Measurements from ENCODE around the gene UNC5A.

The UNC5A gene

DNA sequence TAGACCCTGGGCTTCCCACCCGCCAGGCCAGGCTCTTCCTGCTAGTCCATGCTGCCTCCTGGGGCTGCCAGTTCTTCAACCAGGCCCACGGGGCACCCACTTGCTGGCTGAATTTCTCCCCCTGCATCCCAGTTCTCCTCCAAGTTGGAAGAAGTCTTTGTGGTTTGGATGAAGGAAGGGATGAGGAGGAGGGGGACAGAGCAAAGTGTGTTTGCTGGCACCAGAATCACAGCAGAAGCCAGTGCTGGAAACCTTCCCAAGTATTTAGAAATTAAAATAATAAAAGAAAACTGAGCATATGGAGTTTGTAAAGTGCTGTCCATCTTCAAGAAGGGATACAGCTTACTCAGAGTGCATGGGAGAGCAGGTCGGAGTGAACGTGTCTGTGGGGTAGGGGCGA is 19.4 kb upstream of the UNC5A start:
- Mint-ChIP-seq H3K4me3 (no peak overlapping the region), H3K27me3 (peaks cover 39% of the 10 kb centered on the region), H3K36me3 (ENCODE audit: low read depth) (no peaks in the 10 kb centered on the region), H3K27ac (no peak overlapping the region), H3K9me3 (no peaks in the 10 kb centered on the region), H3K4me1 (ENCODE audit: low read depth) (no peaks in the 10 kb centered on the region)

DNA sequence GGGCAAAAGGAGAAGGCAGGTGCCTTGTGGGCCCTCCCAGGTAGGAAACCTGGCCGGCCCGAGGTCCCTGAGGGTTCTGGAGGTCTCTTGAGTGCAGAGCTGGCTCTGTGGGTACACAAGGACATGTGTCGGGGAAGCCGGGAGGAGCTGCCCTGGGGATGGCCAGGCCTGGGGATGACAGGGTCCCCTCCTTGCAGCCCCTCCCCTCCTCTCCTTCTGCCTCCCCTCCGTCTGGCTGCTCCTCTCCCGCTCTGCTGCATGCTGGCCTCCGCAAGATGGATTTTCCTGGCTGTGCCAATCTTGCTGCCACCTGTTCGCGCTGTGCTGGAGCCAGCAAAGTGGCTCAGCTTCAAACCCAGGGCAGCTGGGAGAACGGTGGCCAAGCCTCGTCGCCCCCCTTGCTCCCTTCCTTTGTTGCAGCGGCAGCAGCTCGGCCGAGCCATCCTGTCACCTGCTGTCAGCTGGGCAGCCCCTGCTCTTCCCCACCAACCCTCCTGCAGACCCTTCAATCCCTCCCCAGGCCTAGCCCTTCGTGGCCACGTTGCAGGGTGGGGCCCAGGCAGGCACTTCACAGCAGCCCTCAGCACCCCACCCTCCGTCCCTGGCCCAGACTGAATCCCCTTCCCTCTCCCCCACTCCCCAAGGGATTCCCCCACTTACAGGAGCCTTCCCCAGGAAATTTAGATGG is 17.6 kb upstream of the UNC5A start:
- H3K9me3 Mint-ChIP-seq, result no peaks in the 10 kb centered on the region
- H3K27ac Mint-ChIP-seq, result no peak overlapping the region
- no peaks in the 10 kb centered on the region for H3K4me1 Mint-ChIP-seq (ENCODE audit: low read depth)
- H3K36me3 Mint-ChIP-seq (ENCODE audit: low read depth), result no peaks in the 10 kb centered on the region
- H3K4me3 Mint-ChIP-seq, result no peak overlapping the region
- peaks cover 45% of the 10 kb centered on the region for H3K27me3 Mint-ChIP-seq

DNA sequence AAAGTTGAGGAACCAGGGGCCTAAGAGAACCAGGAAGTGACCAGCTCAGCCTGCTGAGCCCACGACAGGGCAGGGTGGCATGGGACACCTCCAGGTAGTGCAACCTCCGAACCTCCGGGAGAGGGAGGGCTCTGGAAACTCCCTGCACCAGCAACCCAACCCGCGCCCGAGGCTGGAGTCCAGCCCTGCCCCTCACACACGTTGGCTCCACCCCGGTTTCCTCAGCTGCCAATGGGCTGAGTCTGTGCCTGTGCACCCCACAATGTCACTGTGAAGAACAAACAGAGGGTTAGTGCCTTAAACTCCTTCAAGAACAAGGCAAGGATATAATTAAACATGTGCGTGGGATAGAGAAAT is 17.0 kb upstream of the UNC5A start:
- peaks cover 41% of the 10 kb centered on the region for H3K27me3 Mint-ChIP-seq
- no peaks in the 10 kb centered on the region for H3K36me3 Mint-ChIP-seq (ENCODE audit: low read depth)
- H3K9me3 Mint-ChIP-seq, result no peaks in the 10 kb centered on the region
- H3K4me1 Mint-ChIP-seq (ENCODE audit: low read depth), result no peaks in the 10 kb centered on the region
- no peak overlapping the region for H3K4me3 Mint-ChIP-seq
- no peak overlapping the region for H3K27ac Mint-ChIP-seq

DNA sequence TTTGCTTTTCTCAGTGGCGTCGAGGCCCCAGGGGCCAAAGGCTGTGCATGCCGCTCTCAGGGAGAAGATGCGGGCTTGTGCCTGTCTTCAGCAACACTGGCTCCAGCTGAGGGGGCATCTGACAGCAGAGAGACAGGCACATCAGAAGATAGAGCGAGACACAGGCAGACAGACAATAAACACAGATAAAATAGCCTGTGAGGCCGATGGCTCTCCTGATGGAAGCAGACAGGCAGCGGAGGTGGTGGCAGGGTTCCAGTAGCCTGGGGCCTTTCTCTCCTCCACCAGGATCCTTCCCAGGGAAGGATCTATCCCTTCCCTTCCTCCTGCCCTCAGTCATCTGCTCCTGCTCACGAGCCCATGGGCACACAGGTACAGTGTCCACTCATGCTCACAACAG is 16.6 kb upstream of the UNC5A start:
- Mint-ChIP-seq H3K4me1 (ENCODE audit: low read depth) (no peaks in the 10 kb centered on the region), H3K36me3 (ENCODE audit: low read depth) (no peaks in the 10 kb centered on the region), H3K4me3 (no peak overlapping the region), H3K9me3 (no peaks in the 10 kb centered on the region), H3K27ac (no peak overlapping the region), H3K27me3 (peaks cover 38% of the 10 kb centered on the region)

DNA sequence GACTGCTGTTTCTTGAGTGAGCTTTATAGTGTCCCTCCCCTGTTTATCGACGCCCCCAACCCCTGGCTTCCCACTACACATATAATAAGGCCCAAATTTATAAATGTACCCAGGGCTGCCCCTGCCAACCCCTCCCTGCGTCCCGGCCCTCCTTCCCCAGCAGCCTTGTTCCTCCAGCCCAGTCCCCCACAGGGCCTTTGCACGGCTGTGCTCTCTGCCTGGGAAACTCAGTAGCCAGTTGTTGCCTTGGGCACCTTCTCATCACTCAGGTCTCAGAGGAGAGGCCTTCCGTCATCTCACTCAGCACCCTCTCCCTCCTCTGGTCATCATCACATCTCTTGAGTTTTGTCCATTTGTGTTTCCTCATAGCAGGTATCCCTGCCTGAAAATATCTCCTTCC is 15.8 kb upstream of the UNC5A start:
- no peaks in the 10 kb centered on the region for H3K9me3 Mint-ChIP-seq
- H3K27ac Mint-ChIP-seq, result no peak overlapping the region
- H3K27me3 Mint-ChIP-seq, result peaks cover 31% of the 10 kb centered on the region
- no peak overlapping the region for H3K4me3 Mint-ChIP-seq
- H3K36me3 Mint-ChIP-seq (ENCODE audit: low read depth), result no peaks in the 10 kb centered on the region
- no peaks in the 10 kb centered on the region for H3K4me1 Mint-ChIP-seq (ENCODE audit: low read depth)

DNA sequence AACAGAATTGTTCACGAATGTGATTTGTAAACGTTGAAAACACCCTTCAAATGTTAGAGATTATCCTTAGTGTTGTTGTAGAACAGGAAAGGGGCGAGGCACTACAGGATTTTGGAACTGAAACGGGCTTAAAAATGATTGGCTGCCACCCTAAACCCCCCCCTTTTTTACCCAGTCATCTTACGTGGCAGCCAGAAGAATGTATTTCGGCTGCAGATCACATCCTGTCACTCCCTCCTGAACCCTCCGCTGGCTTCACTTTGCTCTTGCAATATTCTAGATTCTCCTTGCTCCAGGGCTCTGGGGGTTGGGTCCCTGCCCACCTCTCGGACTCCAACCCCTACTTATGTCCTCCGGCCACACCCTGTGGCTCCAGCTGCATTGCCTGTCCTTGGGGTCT is 13.9 kb upstream of the UNC5A start:
- H3K27me3 Mint-ChIP-seq, result peaks cover 26% of the 10 kb centered on the region
- H3K9me3 Mint-ChIP-seq, result no peaks in the 10 kb centered on the region
- H3K4me1 Mint-ChIP-seq (ENCODE audit: low read depth), result no peaks in the 10 kb centered on the region
- no peaks in the 10 kb centered on the region for H3K36me3 Mint-ChIP-seq (ENCODE audit: low read depth)
- no peak overlapping the region for H3K4me3 Mint-ChIP-seq
- no peak overlapping the region for H3K27ac Mint-ChIP-seq

DNA sequence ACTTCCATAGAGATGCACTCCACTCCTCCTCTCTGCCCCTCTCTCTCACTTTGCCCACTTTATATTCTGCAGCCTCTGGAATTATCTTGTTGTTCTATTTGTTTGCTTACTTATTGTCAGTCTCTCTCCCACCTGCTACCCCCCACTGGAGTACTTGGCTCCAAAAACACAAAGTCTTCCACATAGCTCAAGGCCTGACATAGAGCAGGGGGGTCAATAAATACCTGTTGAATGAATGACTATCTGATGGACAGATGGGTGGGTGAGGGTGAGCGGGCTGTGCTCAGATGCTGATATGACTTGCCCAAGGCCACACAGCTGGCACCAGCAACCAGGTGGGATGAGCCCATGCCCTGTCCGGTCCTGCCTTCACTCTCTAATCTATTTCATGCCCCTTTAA is 13.4 kb upstream of the UNC5A start:
- H3K4me1 Mint-ChIP-seq (ENCODE audit: low read depth), result no peaks in the 10 kb centered on the region
- H3K4me3 Mint-ChIP-seq, result no peak overlapping the region
- no peak overlapping the region for H3K27ac Mint-ChIP-seq
- H3K36me3 Mint-ChIP-seq (ENCODE audit: low read depth), result no peaks in the 10 kb centered on the region
- peaks cover 26% of the 10 kb centered on the region for H3K27me3 Mint-ChIP-seq
- no peaks in the 10 kb centered on the region for H3K9me3 Mint-ChIP-seq

DNA sequence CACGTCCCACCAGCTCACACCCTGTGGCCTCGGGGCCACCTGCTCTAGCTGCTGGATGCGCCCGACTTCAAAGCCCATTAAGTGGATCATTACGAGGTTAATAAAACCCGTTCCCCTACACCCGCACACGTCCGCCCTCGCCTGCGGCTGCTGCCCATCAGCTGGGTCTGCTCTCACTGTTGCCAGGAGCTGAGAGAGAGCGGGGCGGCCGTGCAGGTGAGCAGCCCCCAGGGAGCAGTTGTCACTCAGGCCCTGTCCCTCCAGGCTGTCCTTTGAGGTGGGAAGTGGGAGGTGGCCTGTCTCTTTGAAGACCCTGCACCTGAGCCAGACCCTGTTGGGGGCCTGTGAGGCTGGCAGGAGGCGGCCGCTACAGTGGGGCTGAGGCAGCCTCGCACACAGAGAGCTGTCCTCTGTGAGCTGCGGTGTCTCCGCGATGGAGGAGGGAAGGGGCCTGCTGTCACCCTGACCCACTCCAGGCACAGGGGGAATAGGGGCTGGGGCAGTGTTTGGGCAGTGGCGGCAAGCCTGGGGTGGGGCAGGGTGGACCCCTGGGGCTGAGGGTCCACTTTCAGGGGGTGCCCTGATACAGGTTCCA is 12.8 kb upstream of the UNC5A start:
- no peaks in the 10 kb centered on the region for H3K9me3 Mint-ChIP-seq
- no peak overlapping the region for H3K4me3 Mint-ChIP-seq
- no peaks in the 10 kb centered on the region for H3K4me1 Mint-ChIP-seq (ENCODE audit: low read depth)
- H3K36me3 Mint-ChIP-seq (ENCODE audit: low read depth), result no peaks in the 10 kb centered on the region
- peaks cover 26% of the 10 kb centered on the region for H3K27me3 Mint-ChIP-seq
- no peak overlapping the region for H3K27ac Mint-ChIP-seq

DNA sequence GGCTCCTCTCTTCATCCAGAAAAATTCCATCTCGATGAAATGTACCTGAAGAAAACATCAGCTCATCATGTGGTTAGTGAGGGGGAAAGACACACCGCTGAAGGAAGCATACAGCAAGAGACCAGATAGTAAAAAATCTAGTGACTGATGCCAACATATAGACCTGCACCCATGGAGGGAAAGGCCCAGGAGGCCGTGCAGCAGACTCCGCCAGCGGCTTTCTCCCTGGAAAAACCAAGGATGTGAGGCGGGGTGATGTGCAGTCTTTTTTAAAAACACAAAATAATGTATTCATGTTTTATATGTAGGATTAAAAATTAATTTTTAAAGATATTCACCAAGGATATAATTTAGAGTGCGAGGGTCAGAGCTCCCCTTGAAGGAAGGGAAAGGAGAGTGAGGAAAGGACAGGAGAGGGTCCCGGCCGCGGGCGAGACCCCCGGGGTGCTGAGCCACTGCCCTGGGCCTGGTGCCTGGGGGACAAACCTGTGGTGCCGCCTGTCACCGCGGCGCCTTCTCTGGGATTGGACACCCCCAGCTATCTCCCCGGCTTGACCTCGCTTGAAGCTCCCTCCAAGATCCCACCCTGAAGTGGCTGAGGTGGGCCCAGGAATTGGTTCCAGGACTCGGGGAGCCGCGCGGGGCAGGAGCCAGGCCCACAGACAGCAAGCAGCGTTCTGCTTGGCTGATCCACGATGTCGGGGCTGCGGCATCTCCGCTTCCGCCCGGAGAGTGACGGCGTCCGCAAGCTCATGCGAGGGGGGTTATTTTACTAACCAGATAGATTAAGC is 12.1 kb upstream of the UNC5A start:
- Mint-ChIP-seq H3K36me3 (ENCODE audit: low read depth) (no peaks in the 10 kb centered on the region), H3K27me3 (peaks cover 26% of the 10 kb centered on the region), H3K4me1 (ENCODE audit: low read depth) (no peaks in the 10 kb centered on the region), H3K9me3 (no peaks in the 10 kb centered on the region), H3K4me3 (no peak overlapping the region), H3K27ac (no peak overlapping the region)

DNA sequence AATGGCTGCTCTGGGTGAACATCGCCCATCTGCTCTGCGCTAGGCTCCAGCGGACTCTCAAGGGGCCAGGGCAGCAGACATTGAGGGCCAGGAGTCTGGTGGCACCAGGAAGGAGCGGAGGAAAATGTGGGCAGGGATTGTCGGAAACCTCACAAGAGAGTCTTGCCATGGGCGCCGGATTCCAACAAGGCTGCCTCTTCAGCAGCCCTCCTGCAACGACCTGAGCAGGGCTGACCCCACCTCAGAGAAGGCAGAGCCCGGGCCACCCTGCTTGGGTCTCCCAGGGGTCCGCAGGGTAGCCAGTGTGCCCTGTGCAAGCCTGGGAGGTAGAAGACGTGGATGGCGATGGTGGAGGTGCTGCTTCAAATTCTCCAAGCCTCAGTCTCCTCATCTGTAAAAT is 11.4 kb upstream of the UNC5A start:
- Mint-ChIP-seq H3K36me3 (ENCODE audit: low read depth) (no peaks in the 10 kb centered on the region), H3K27me3 (peaks cover 29% of the 10 kb centered on the region), H3K4me3 (no peak overlapping the region), H3K9me3 (no peaks in the 10 kb centered on the region), H3K4me1 (ENCODE audit: low read depth) (no peaks in the 10 kb centered on the region), H3K27ac (no peak overlapping the region)

DNA sequence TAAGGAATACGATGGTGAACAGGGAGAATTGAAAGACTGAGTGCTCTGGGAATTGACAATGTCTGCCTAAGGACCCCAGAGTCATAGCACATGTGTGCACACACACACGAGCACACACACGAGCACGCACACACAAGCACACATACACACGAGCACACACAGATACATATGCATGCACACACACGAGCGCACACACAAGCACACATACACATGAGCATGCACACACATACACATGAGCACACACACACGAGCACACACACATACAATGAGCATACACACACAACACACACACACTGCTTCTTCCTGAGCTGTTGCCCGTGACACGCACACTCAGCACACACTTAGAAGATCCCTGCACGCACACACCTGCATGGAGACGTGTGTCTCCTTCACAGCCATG is 10.9 kb upstream of the UNC5A start:
- Mint-ChIP-seq H3K36me3 (ENCODE audit: low read depth) (no peaks in the 10 kb centered on the region), H3K27me3 (peaks cover 31% of the 10 kb centered on the region), H3K27ac (no peak overlapping the region), H3K4me1 (ENCODE audit: low read depth) (no peaks in the 10 kb centered on the region), H3K9me3 (no peaks in the 10 kb centered on the region), H3K4me3 (no peak overlapping the region)

DNA sequence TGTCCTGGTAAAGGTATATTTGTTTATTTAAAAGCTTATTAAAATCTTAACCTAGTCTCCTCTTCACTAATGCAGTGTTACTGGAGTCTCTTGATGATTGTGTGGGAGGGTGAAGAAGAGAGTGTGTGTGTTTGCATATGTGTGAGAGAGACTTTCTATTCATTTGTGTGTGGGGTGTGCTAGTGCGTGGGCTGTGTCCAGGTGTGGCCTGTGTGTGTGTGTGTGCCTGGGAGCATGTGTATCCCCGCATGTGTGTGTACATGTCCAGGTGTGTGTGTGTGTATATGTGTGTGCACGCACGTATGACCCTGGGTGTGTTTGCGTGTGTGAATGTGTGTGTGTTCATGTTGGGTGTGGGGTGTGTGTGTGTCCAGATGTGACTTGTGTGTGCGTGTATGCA is 10.3 kb upstream of the UNC5A start:
- no peaks in the 10 kb centered on the region for H3K9me3 Mint-ChIP-seq
- no peaks in the 10 kb centered on the region for H3K4me1 Mint-ChIP-seq (ENCODE audit: low read depth)
- H3K27ac Mint-ChIP-seq, result no peak overlapping the region
- peaks cover 32% of the 10 kb centered on the region for H3K27me3 Mint-ChIP-seq
- H3K4me3 Mint-ChIP-seq, result no peak overlapping the region
- H3K36me3 Mint-ChIP-seq (ENCODE audit: low read depth), result no peaks in the 10 kb centered on the region

DNA sequence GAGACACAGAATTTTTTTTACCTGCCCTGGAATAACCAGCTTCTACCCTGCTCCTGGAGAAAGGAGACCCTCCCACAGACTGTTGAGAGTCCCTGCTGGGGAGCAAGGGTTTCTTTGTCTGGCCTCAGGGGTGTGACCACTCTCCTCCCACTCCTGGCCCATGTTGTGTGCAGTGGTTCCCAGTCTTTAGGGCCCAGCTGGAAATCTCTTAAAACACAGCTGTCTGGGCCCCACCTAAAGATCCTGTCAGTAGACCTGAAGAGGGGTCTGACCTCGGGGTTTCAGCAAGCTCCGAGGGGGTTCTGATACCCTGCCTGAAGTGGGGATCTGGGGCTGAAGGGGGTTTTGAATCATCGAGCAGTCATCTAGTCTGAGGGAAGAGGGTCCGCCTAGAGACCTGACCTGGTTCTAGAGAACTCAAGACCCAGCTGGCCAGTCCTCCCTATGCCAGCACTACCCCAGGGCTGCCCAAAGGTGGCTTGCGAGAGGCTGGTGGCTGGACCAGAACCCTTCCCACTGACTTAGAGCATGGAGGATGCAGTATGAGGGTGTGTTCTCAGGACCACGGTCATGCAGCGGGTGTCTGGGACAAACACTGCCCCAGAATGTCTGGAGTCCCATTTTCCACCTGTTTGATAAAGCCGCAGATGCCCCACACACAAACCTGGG is 8.1 kb upstream of the UNC5A start:
- Mint-ChIP-seq H3K9me3 (no peaks in the 10 kb centered on the region), H3K36me3 (ENCODE audit: low read depth) (no peaks in the 10 kb centered on the region), H3K4me3 (no peak overlapping the region), H3K27ac (no peak overlapping the region), H3K4me1 (ENCODE audit: low read depth) (no peaks in the 10 kb centered on the region), H3K27me3 (peaks cover 26% of the 10 kb centered on the region)

DNA sequence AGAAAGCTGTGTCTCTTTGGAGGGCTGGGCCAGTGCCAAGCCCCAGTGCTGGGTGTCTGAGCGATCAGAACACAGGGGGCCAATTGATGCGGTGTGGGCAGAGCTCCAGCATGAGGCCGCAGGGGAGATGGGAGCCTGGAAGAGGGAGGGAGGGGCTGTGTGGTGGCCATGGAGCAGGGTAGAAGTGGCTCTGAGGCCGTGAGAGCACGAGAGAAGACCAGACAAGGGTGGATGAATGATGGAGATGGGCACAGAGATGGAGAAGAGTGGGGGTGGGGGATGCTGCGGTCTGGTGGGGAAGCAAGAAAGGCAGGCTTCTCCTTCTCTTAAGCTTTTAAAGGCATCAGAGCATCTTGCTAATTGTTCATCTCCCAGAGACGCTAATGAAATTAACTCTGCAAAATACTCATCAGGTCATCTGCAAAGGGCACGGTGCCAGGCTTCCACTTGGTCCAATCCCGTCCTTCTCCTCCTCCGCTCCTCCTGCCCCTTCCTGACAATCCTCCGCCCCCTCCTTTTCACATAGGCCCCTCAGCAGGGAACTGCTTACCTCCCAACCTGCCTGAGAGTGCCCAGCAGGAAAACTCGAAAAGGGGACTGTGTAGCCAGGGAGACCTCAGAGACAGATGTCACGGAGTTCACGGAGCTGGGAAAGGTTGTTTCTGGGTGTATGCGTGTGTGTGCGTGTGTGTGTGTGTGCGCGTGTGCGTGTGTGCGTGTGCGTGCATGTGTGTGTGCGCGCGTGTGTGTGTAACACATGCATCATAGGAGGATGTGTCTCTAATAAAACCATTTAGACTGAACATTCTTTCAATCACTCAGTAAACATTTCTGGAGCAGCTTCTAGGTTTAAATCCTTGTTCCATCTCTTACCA is 7.1 kb upstream of the UNC5A start:
- H3K27ac Mint-ChIP-seq, result no peak overlapping the region
- no peak overlapping the region for H3K4me3 Mint-ChIP-seq
- H3K9me3 Mint-ChIP-seq, result no peaks in the 10 kb centered on the region

More for the DNA sequence above, 7.1 kb upstream of the UNC5A start:
- H3K27me3 Mint-ChIP-seq, result peaks cover 35% of the 10 kb centered on the region
- no peaks in the 10 kb centered on the region for H3K4me1 Mint-ChIP-seq (ENCODE audit: low read depth)
- no peaks in the 10 kb centered on the region for H3K36me3 Mint-ChIP-seq (ENCODE audit: low read depth)
